MM.1S (cell line): ENCODE measurements around the gene ADAM30.

Source experiments
- DNase-seq: peaks from one replicate; pipeline ENCODE4 v3.0.0-alpha.2; 2015
- H2AFZ ChIP-seq: fragments of 300-600 bp; sonication (generic); 2 replicates; pipeline ENCODE4 v1.6.0; 2016; ENCODE audit warnings: antibody characterized with exemption, low read length
- H3F3A ChIP-seq: fragments of 300-600 bp; sonication (generic); 2 replicates; pipeline ENCODE4 v1.6.1; 2016; ENCODE audit warnings: mild to moderate bottlenecking, antibody characterized with exemption, low read length, moderate library complexity, mixed read lengths; ENCODE audit not compliant: insufficient read depth
- H3K27ac ChIP-seq: fragments of 300-600 bp; sonication (generic); 2 replicates; pipeline ENCODE4 v1.5.1; 2016; ENCODE audit warnings: mild to moderate bottlenecking, low read length
- H3K27me3 ChIP-seq: fragments of 300-600 bp; sonication (generic); replicated peaks from 2 replicates; pipeline ENCODE4 v1.6.0; 2016; ENCODE audit warnings: low read length; ENCODE audit not compliant: insufficient read depth
- H3K36me3 ChIP-seq: fragments of 300-600 bp; sonication (generic); replicated peaks from 2 replicates; pipeline ENCODE4 v1.6.1; 2016; ENCODE audit warnings: mild to moderate bottlenecking, low read length, mixed read lengths; ENCODE audit not compliant: insufficient read depth
- H3K4me1 ChIP-seq: fragments of 300-600 bp; sonication (generic); 2 replicates; pipeline ENCODE4 v1.6.1; 2016; ENCODE audit warnings: low read length, mixed read lengths
- H3K4me2 ChIP-seq: fragments of 300-600 bp; sonication (generic); 2 replicates; pipeline ENCODE4 v1.6.0; 2016; ENCODE audit warnings: low read depth, low read length
- H3K4me3 ChIP-seq: fragments of 300-600 bp; sonication (generic); 2 replicates; pipeline ENCODE4 v1.5.1; 2016; ENCODE audit warnings: low read length, mixed read lengths
- H3K79me2 ChIP-seq: fragments of 300-600 bp; sonication (generic); 2 replicates; pipeline ENCODE4 v1.6.1; 2016; ENCODE audit warnings: mixed run types, low read length, mixed read lengths
- H3K9ac ChIP-seq: fragments of 300-600 bp; sonication (generic); 2 replicates; pipeline ENCODE4 v1.6.1; 2016; ENCODE audit warnings: low read length, mixed read lengths
- H3K9me2 ChIP-seq: fragments of 300-600 bp; sonication (generic); replicated peaks from 2 replicates; pipeline ENCODE4 v1.6.1; 2016; ENCODE audit warnings: mild to moderate bottlenecking, low read length, mixed read lengths; ENCODE audit not compliant: insufficient read depth
- H3K9me3 ChIP-seq: fragments of 300-600 bp; sonication (generic); replicated peaks from 2 replicates; pipeline ENCODE4 v1.6.1; 2016; ENCODE audit warnings: mild to moderate bottlenecking, low read length, mixed read lengths; ENCODE audit not compliant: insufficient read depth
- H4K20me1 ChIP-seq: fragments of 300-600 bp; sonication (generic); 2 replicates; pipeline ENCODE4 v1.6.1; 2016; ENCODE audit warnings: mild to moderate bottlenecking, low read length, moderate library complexity, mixed read lengths; ENCODE audit not compliant: insufficient read depth
- CTCF ChIP-seq: fragments of 300-600 bp; sonication (generic); IDR thresholded peaks from 2 replicates; pipeline ENCODE4 v1.5.1; 2016; ENCODE audit warnings: antibody characterized with exemption, low read length, mixed read lengths
- EZH2 ChIP-seq: fragments of 300-600 bp; sonication (generic); optimal IDR thresholded peaks from 2 replicates; pipeline ENCODE3; 2017; ENCODE audit warnings: low read depth, mild to moderate bottlenecking, antibody characterized with exemption, low read length, mixed read lengths
- EZH2phosphoT487 ChIP-seq: fragments of 300-600 bp; sonication (generic); IDR thresholded peaks from 2 replicates; pipeline ENCODE4 v1.6.1; 2018; ENCODE audit warnings: antibody characterized with exemption, low read length

The ADAM30 gene

GRCh38 chr1:119885903-119886783 is 10.2 kb downstream of the ADAM30 start:
- no peak overlapping the region for H3K9ac ChIP-seq

GRCh38 chr1:119884711-119885110 is 11.6 kb downstream of the ADAM30 start:
- Histone ChIP-seq H4K20me1 (no peaks in the 10 kb centered on the region), H3F3A (no peaks in the 10 kb centered on the region), H3K27me3 (no peaks in the 10 kb centered on the region), H2AFZ (no peak overlapping the region), H3K27ac (no peak overlapping the region), H3K79me2 (no peaks in the 10 kb centered on the region), H3K4me2 (no peak overlapping the region), H3K9me2 (no peaks in the 10 kb centered on the region), H3K36me3 (no peaks in the 10 kb centered on the region), H3K9ac (no peak overlapping the region), H3K4me3 (no peak overlapping the region), H3K4me1 (no peaks in the 10 kb centered on the region), H3K9me3 (no peaks in the 10 kb centered on the region)
- no peak for TF ChIP-seq EZH2
- no peak for TF ChIP-seq EZH2phosphoT487
- TF ChIP-seq CTCF, result no peak
- DNase-seq, result no peak

More at GRCh38 chr1:119885903-119886783, 10.2 kb downstream of the ADAM30 start:
- Histone ChIP-seq H3K27me3 (no peaks in the 10 kb centered on the region), H3K9me2 (no peaks in the 10 kb centered on the region), H3K79me2 (no peaks in the 10 kb centered on the region), H3K4me3 (no peak overlapping the region), H3K9me3 (no peaks in the 10 kb centered on the region), H3K4me2 (no peak overlapping the region), H3K27ac (no peak overlapping the region), H3K36me3 (no peaks in the 10 kb centered on the region), H4K20me1 (no peaks in the 10 kb centered on the region), H3K4me1 (no peaks in the 10 kb centered on the region), H2AFZ (no peak overlapping the region), H3F3A (no peaks in the 10 kb centered on the region)
- DNase-seq, result peak; percentile 29
- TF ChIP-seq EZH2 (no peak), CTCF (peak; percentile 70)

GRCh38 chr1:119883826-119884225 is 12.5 kb downstream of the ADAM30 start:
- H3K4me2 ChIP-seq, result no peak overlapping the region
- TF ChIP-seq EZH2phosphoT487 (no peak), EZH2 (no peak), CTCF (no peak)
- no peak overlapping the region for H3K9ac ChIP-seq
- no peaks in the 10 kb centered on the region for H3K9me3 ChIP-seq
- no peaks in the 10 kb centered on the region for H3K79me2 ChIP-seq
- H3K36me3 ChIP-seq, result no peaks in the 10 kb centered on the region
- H3K27me3 ChIP-seq, result no peaks in the 10 kb centered on the region
- no peaks in the 10 kb centered on the region for H3K4me1 ChIP-seq
- no peak for DNase-seq
- no peaks in the 10 kb centered on the region for H3K9me2 ChIP-seq
- H3K27ac ChIP-seq, result no peak overlapping the region
- H3F3A ChIP-seq, result no peaks in the 10 kb centered on the region
- H2AFZ ChIP-seq, result no peak overlapping the region
- H4K20me1 ChIP-seq, result no peaks in the 10 kb centered on the region
- H3K4me3 ChIP-seq, result no peak overlapping the region
